Astrocyte of the spinal cord (primary cell): ENCODE data around the gene RHOT2.

Source experiments
- DNase-seq: peaks from one replicate; pipeline ENCODE4 v3.0.0; 2011; ENCODE audit warnings: low read depth, low spot score
- H3K4me3 ChIP-seq: 2 replicates; pipeline ENCODE4 v1.5.1; 2011; ENCODE audit warnings: low read depth, mild to moderate bottlenecking, low read length, moderate library complexity
- in situ Hi-C: cut with HindIII; loops from 2 replicates; pipeline ENCODE4 v1.10.0; 2017; ENCODE audit warnings: low sequenced_read_pairs
- TF ChIP-seq, protein P1 (sequence below): IDR thresholded peaks from 2 replicates; pipeline ENCODE4 v1.5.1; 2012; ENCODE audit warnings: low read depth, mild to moderate bottlenecking, low read length, inconsistent platforms

Gene RHOT2

DNA sequence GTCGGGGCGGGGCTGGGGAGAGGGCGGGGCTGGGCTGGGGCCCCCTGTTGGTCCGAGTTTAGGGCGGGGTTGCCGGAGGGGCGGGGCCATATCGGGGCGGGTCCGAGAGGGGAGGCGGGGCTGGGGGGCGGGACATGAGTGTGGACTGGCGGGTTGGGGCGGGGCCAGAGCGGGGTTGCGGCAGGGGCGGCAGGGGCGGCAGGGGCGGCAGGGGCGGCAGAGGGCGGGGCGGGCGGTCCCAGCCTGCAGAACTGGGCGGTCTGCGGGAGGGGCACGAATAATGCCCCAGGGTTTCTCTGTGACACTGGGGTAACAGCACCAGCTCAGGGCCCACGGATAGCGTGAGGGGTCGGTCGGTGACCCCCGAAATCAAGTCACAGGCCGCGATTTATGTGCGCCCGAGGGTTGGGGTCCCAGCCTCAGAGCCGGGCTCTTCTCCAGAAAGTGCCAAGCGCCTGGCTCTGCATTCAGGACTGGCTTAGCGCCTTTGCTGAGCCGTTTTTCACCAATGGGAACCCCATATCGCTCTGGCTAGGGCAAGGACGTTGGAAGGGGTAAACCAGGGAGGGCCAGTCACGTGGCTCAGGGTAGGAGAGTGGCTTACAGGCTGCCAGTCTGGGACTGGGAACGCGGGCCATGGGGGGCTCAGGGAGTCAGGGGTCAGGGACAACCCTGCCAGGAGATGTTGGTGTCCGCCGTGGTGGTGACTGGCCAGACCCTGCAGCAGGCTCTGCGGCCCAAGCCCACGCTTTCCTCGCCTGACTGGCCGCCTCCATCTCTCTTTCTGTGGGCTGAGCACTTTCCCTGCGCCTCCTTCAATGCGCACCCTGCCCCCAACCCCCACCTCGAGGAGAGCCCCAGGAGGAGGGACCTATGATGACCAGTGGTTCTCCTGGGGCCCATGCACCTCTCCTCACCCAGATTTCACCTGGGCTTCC, 30.6 kb upstream of the RHOT2 start:
- in situ Hi-C loops = no loop called here
- TF ChIP-seq, protein P1, sequence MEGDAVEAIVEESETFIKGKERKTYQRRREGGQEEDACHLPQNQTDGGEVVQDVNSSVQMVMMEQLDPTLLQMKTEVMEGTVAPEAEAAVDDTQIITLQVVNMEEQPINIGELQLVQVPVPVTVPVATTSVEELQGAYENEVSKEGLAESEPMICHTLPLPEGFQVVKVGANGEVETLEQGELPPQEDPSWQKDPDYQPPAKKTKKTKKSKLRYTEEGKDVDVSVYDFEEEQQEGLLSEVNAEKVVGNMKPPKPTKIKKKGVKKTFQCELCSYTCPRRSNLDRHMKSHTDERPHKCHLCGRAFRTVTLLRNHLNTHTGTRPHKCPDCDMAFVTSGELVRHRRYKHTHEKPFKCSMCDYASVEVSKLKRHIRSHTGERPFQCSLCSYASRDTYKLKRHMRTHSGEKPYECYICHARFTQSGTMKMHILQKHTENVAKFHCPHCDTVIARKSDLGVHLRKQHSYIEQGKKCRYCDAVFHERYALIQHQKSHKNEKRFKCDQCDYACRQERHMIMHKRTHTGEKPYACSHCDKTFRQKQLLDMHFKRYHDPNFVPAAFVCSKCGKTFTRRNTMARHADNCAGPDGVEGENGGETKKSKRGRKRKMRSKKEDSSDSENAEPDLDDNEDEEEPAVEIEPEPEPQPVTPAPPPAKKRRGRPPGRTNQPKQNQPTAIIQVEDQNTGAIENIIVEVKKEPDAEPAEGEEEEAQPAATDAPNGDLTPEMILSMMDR = no peak
- H3K4me3 ChIP-seq = peak overlapping the region; percentile 67
- DNase-seq = peak; percentile 90

- no peak for DNase-seq
- in situ Hi-C loops = no loop called here
- TF ChIP-seq, protein P1 = no peak
- H3K4me3 ChIP-seq = no peak overlapping the region
These were observed 29.8 kb upstream of the RHOT2 start for GRCh38 chr16:638034-638543.

GRCh38 chr16:638836-639235, 29.1 kb upstream of the RHOT2 start:
- no peak overlapping the region for H3K4me3 ChIP-seq
- in situ Hi-C loops = no loop called here
- no peak for DNase-seq
- TF ChIP-seq, protein P1 = no peak

DNA sequence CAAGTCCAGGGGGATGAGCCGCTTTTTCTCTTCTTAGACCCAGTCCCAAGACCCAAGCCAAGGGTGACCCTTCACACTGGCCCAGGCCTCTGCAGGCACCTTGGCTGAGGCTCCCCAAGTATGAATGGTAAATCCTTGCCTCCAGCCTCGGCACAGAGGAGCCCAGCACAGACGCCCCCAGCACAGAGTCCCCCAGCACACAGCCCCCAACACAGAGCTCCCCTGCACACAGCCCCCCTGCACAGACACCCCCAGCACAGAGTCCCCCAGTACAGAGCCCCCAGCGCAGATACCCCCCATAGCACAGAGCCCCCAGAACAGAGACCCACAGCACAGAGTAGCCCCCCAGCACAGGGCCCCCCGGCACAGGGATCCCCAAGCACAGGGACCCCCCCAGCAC, 27.3 kb upstream of the RHOT2 start:
- TF ChIP-seq, protein P1 = no peak
- no peak overlapping the region for H3K4me3 ChIP-seq
- in situ Hi-C loops = no loop called here
- no peak for DNase-seq

GRCh38 chr16:641326-642188, 26.4 kb upstream of the RHOT2 start, which contains the start of gene MCRIP2:
Gene MCRIP2 (plus strand): TSS chr16:641828. CDS start chr16:641992, 164 bp downstream.
- TF ChIP-seq, protein P1 = no peak
- peak within 1 kb of the TSS; percentile 50 for H3K4me3 ChIP-seq
- DNase-seq = peak; percentile 55
- in situ Hi-C loops = no loop called here
